NCI-H1694 (cell line): ENCODE data around the gene AMDHD2.

ENCODE experiments used
- DNase-seq: peaks from one replicate; lab custom pipeline; 2025; lab: John Stamatoyannopoulos, UW

The AMDHD2 gene

GRCh38 chr16:2483939-2484897, 36.0 kb upstream of the AMDHD2 start:
- no peak for DNase-seq

GRCh38 chr16:2484898-2485508, 35.2 kb upstream of the AMDHD2 start:
- no peak for DNase-seq

GRCh38 chr16:2485811-2486507, 34.2 kb upstream of the AMDHD2 start:
- DNase-seq = no peak

GRCh38 chr16:2486645-2487516, 33.3 kb upstream of the AMDHD2 start:
- peak; percentile 42 for DNase-seq

- DNase-seq = no peak
These were observed 32.7 kb upstream of the AMDHD2 start for GRCh38 chr16:2487517-2487842.

GRCh38 chr16:2487903-2488531, 32.2 kb upstream of the AMDHD2 start:
- DNase-seq = no peak

- DNase-seq = no peak
These were observed 30.6 kb upstream of the AMDHD2 start for GRCh38 chr16:2489581-2489980.

GRCh38 chr16:2490190-2491105, 29.7 kb upstream of the AMDHD2 start:
- no peak for DNase-seq

- DNase-seq = no peak
These were observed 27.9 kb upstream of the AMDHD2 start for GRCh38 chr16:2492292-2492691.

GRCh38 chr16:2493605-2494004, 26.6 kb upstream of the AMDHD2 start:
- no peak for DNase-seq

GRCh38 chr16:2494616-2495015, 25.6 kb upstream of the AMDHD2 start:
- DNase-seq = no peak

GRCh38 chr16:2495041-2495440, 25.1 kb upstream of the AMDHD2 start:
- no peak for DNase-seq

GRCh38 chr16:2496223-2497115, 23.7 kb upstream of the AMDHD2 start:
- no peak for DNase-seq

- no peak for DNase-seq
These were observed 23.0 kb upstream of the AMDHD2 start for GRCh38 chr16:2497116-2497630.

- no peak for DNase-seq
These were observed 22.3 kb upstream of the AMDHD2 start for GRCh38 chr16:2497695-2498484.

GRCh38 chr16:2498531-2499253, 21.5 kb upstream of the AMDHD2 start:
- DNase-seq = no peak

- DNase-seq = no peak
These were observed 20.7 kb upstream of the AMDHD2 start for GRCh38 chr16:2499454-2499853.
